ENCODE results near the gene SMIM3.
"Not testable (repeated sequence)": the region's sequence is repeated elsewhere in the genome, so short reads cannot be mapped to it uniquely, and the experiment has no call there.

SMIM3 gene, protein sequence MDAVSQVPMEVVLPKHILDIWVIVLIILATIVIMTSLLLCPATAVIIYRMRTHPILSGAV

DNA sequence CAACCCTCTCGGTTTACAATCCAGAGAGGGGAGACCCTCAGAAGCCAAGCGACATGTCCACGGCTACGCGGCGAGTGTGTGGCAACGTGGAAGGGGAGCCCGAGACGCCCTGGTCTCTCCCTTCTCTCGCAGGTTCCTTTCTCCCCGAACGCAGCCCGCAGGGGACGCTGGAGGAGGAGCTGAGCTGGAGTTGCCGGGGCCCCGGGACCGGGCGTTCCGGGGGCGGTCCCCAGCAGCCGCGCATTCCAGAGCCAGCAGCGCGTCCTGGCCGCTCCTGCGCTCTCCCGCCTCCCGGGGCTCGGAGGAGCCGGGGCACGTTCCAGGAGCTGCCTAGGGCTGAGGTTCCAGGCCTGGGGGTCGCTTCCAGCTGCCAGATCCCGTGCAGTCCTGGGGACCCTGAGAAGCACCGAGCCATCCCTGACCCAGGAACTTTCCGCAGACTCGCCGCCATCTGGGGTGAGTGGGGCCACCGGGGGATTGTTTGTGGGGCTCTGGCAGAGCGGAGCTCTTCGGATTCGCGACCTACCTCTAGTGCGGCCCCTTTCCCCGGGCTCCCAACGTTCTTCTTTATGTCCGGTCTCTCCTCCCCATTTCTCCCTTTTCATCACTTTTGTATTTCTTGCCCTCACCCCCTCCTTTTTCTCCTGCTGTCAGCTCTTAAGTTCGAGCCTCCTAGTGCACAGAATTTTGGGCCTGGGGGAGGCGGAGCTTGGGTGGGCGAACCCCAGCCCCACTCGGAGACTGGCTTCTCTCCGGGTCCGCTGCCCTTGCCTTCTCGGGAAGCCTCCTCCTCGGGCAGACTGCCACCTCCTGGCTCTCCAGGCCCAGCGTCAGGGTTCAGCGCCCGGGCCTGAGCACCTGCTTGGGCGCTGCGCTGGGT, at the start of gene SMIM3:
SMIM3 (plus strand) TSS at position 241 of the 880 bp plus-strand sequence. CDS start 16,684 bp downstream, outside the sequence.
- Histone ChIP-seq H3K27ac (ENCODE audit: low read depth, low read length) (no peak within 1 kb of the TSS), H3K4me3 (ENCODE audit: low read depth, low read length) (peak within 1 kb of the TSS; percentile 74), H3K36me3 (ENCODE audit: control insufficient read depth, insufficient read depth, low read length) (no peaks in the 10 kb centered on the region), H3K9me3 (ENCODE audit: control insufficient read depth, insufficient read depth, low read depth, low read length) (no peaks in the 10 kb centered on the region), H3K27me3 (ENCODE audit: control insufficient read depth, insufficient read depth, low read length) (peaks cover 27% of the 10 kb centered on the region), H3K9ac (ENCODE audit: low read length) (peak within 1 kb of the TSS; percentile 54), H3K4me1 (ENCODE audit: control insufficient read depth, insufficient read depth, low read length) (peaks cover 22% of the 10 kb centered on the region)

DNA sequence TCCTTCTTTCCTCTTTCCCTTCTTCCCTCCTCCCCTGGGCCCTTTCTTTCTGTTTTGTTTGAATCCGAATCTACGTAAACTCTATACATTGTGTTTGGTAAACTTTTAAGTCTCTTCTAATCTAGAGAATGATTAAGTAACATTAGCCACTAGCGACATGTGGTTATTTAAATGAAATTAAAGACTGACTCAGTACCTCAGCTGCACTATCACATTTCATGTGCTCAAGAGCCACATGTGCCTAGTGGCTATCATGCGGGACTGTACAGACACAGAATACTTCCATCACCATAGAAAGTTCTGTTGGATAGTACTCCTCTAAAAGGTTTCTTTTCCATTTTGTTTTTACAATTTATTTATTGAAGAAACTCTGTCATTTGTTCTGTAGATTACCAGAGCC, 48.7 kb upstream of the SMIM3 start:
- Histone ChIP-seq H3K4me3 (ENCODE audit: low read depth, low read length) (no peak overlapping the region), H3K36me3 (ENCODE audit: control insufficient read depth, insufficient read depth, low read length) (peaks cover 64% of the 10 kb centered on the region), H3K4me1 (ENCODE audit: control insufficient read depth, insufficient read depth, low read length) (no peaks in the 10 kb centered on the region)

DNA sequence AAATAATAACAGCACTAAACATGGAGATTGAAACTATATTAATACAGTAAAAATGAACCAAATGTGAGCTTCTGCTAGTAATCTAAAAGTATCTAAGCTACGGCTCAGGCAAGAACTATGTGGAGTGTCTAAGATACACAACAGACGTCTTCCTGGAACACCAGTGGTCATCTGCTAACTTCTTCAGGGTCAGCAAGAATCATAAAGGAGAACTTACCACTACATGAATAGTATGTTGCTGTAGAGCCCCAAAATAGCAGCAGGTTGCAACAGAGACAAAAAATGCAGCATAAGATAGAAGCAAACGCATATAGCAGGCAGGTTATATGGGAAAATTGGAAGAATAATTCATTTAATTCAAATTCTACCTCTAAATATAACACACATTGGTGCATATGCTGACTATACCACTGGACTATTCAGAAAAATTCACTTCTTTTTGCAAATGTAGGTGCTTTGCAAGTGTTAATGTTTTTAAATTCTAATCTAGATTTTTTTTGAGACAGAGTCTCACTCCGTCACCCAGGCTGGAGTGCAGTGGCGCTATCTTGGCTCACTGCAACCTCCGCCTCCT, 46.8 kb upstream of the SMIM3 start:
- H3K9me3 ChIP-seq (ENCODE audit: control insufficient read depth, insufficient read depth, low read depth, low read length) = peaks cover 4% of the 10 kb centered on the region; the same call in 1 of the 2 replicates
- H3K9ac ChIP-seq (ENCODE audit: low read length) = no peak overlapping the region
- no peaks in the 10 kb centered on the region for H3K27me3 ChIP-seq (ENCODE audit: control insufficient read depth, insufficient read depth, low read length)
- no peak overlapping the region for H3K27ac ChIP-seq (ENCODE audit: low read depth, low read length)
- H3K4me1 ChIP-seq (ENCODE audit: control insufficient read depth, insufficient read depth, low read length) = no peaks in the 10 kb centered on the region
- no peak overlapping the region for H3K4me3 ChIP-seq (ENCODE audit: low read depth, low read length)
- peaks cover 55% of the 10 kb centered on the region for H3K36me3 ChIP-seq (ENCODE audit: control insufficient read depth, insufficient read depth, low read length)

More for the DNA sequence above, 48.7 kb upstream of the SMIM3 start:
- peaks cover 4% of the 10 kb centered on the region; the same call in 1 of the 2 replicates for H3K9me3 ChIP-seq (ENCODE audit: control insufficient read depth, insufficient read depth, low read depth, low read length)
- H3K27ac ChIP-seq (ENCODE audit: low read depth, low read length) = no peak overlapping the region
- H3K9ac ChIP-seq (ENCODE audit: low read length) = no peak overlapping the region
- H3K27me3 ChIP-seq (ENCODE audit: control insufficient read depth, insufficient read depth, low read length) = no peaks in the 10 kb centered on the region

DNA sequence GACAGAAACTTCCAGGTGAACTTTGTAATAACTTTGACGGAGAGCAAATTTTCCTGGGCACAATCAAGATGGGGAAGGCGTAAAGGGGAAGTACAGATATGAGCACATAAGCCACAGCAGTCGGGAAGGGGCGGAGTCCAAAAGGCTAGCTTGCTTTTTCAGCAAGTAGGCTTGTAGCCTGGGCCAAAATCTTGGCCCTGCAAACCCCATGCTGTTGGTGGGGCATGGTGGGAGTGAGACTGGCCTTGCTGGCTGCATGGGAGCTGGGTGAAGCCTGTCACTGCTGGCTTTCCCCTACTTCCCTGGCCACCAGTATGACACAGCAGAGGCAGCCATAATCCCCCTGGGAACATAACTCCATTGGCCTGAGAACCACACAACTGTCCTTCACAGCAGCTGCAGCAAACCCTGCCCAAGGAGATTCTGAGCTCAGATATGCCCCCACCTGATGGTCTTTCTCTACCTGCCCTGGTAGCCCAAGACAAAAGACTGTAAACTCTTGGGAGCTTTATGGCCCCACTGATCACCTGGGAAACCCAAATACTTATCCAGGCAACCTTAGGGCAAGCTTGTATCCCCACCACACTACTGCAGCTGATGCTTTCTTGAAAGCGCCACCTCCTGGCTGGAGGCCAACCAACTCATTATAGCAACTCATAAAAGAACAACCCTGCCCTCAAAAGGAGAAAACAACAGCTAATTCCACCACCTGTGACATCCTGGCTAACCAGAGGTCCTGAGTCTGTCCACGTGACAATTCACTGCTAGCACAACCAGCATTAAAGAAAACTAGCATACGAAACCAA, 43.8 kb upstream of the SMIM3 start:
- peaks cover 4% of the 10 kb centered on the region; the same call in 1 of the 2 replicates for H3K9me3 ChIP-seq (ENCODE audit: control insufficient read depth, insufficient read depth, low read depth, low read length)
- H3K4me3 ChIP-seq (ENCODE audit: low read depth, low read length) = no peak overlapping the region
- H3K27ac ChIP-seq (ENCODE audit: low read depth, low read length) = no peak overlapping the region
- no peak overlapping the region for H3K9ac ChIP-seq (ENCODE audit: low read length)
- peaks cover 35% of the 10 kb centered on the region for H3K36me3 ChIP-seq (ENCODE audit: control insufficient read depth, insufficient read depth, low read length)
- H3K4me1 ChIP-seq (ENCODE audit: control insufficient read depth, insufficient read depth, low read length) = no peaks in the 10 kb centered on the region
- H3K27me3 ChIP-seq (ENCODE audit: control insufficient read depth, insufficient read depth, low read length) = no peaks in the 10 kb centered on the region

DNA sequence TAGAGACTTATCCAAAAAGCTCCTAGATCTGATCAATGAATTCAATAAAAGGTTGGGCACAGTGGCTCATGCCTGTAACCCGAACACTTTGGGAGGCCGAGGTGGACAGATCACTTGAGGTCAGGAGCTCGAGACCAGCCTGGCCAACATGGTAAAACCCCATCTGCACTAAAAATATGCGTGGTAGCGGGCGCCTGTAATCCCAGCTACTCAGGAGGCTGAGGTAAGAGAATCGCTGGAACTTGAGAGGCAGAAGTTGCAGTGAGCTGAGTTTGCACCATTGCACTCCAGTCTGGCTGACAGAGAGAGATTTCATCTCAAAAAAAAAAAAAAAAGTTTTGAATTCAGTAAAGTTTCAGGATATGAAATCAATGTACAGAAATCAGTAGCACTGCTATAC, 39.7 kb upstream of the SMIM3 start:
- Histone ChIP-seq H3K27me3 (ENCODE audit: control insufficient read depth, insufficient read depth, low read length) (no peaks in the 10 kb centered on the region), H3K9me3 (ENCODE audit: control insufficient read depth, insufficient read depth, low read depth, low read length) (peaks cover 4% of the 10 kb centered on the region; the same call in 1 of the 2 replicates), H3K27ac (ENCODE audit: low read depth, low read length) (no peak overlapping the region), H3K36me3 (ENCODE audit: control insufficient read depth, insufficient read depth, low read length) (peaks cover 16% of the 10 kb centered on the region), H3K4me3 (ENCODE audit: low read depth, low read length) (no peak overlapping the region), H3K9ac (ENCODE audit: low read length) (no peak overlapping the region), H3K4me1 (ENCODE audit: control insufficient read depth, insufficient read depth, low read length) (no peaks in the 10 kb centered on the region)

DNA sequence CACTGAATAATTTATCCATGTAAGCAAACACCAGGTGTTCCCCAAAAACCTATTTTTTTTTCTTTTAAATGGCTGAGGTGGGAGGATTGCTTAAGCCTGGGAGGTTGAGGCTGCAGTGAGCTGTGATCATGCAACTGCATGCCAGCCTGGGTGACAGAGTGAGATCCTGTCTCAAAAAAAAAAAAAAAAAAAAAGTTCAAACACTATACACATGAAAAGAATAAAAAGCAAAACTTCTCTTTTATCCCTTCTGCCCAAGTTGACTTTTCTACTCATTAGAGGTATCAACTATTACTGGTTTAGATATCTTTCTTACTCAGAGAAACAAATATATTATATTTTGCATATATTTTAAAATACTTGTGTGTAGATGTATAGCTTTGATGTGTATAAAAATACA, 37.6 kb upstream of the SMIM3 start:
- Histone ChIP-seq H3K36me3 (ENCODE audit: control insufficient read depth, insufficient read depth, low read length) (peaks cover 16% of the 10 kb centered on the region), H3K9me3 (ENCODE audit: control insufficient read depth, insufficient read depth, low read depth, low read length) (no peaks in the 10 kb centered on the region), H3K9ac (ENCODE audit: low read length) (no peak overlapping the region), H3K27ac (ENCODE audit: low read depth, low read length) (no peak overlapping the region), H3K27me3 (ENCODE audit: control insufficient read depth, insufficient read depth, low read length) (no peaks in the 10 kb centered on the region), H3K4me3 (ENCODE audit: low read depth, low read length) (no peak overlapping the region), H3K4me1 (ENCODE audit: control insufficient read depth, insufficient read depth, low read length) (no peaks in the 10 kb centered on the region)

DNA sequence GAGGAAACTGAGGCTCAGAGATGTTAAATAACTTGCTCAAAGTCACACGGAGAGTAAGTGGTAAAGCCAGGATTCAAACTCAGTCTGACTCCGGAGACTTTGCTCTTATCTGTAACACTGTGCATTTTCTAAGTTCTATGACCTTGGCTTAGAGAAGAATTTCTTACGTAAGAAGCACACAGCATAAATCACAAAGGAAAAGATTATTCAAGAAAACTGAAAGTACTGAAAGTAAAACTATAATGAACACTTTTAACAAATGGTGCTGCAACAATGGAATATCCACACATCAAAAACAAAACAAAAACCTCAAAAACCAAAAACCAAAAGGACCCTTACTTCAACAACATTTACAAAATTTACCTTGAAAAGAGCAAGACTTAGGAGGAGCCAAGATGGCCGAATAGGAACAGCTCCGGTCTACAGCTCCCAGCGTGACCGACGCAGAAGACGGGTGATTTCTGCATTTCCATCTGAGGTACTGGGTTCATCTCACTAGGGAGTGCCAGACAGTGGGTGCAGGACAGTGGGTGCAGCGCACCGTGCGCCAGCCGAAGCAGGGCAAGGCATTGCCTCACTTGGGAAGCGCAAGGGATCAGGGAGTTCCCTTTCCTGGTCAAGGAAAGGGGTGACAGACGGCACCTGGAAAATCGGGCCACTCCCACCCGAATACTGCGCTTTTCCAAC, 36.0 kb upstream of the SMIM3 start:
- not testable (repeated sequence) for H3K4me3 ChIP-seq (ENCODE audit: low read depth, low read length); H3K27ac ChIP-seq (ENCODE audit: low read depth, low read length); H3K4me1 ChIP-seq (ENCODE audit: control insufficient read depth, insufficient read depth, low read length); H3K9me3 ChIP-seq (ENCODE audit: control insufficient read depth, insufficient read depth, low read depth, low read length); H3K27me3 ChIP-seq (ENCODE audit: control insufficient read depth, insufficient read depth, low read length); H3K9ac ChIP-seq (ENCODE audit: low read length)
- peaks cover 16% of the 10 kb centered on the region for H3K36me3 ChIP-seq (ENCODE audit: control insufficient read depth, insufficient read depth, low read length)

DNA sequence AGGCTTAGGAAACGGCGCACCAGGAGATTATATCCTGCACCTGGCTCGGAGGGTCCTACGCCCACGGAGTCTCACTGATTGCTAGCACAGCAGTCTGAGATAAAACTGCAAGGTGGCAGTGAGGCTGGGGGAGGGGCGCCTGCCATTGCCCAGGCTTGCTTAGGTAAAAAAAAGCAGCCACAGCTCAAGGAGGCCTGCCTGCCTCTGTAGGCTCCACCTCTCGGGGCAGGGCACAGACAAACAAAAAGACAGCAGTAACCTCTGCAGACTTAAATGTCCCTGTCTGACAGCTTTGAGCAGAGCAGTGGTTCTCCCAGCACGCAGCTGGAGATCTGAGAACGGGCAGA, 35.4 kb upstream of the SMIM3 start:
- H3K27ac ChIP-seq (ENCODE audit: low read depth, low read length); H3K27me3 ChIP-seq (ENCODE audit: control insufficient read depth, insufficient read depth, low read length); H3K9ac ChIP-seq (ENCODE audit: low read length); H3K9me3 ChIP-seq (ENCODE audit: control insufficient read depth, insufficient read depth, low read depth, low read length); H3K4me1 ChIP-seq (ENCODE audit: control insufficient read depth, insufficient read depth, low read length); H3K4me3 ChIP-seq (ENCODE audit: low read depth, low read length): not testable (repeated sequence)
- peaks cover 16% of the 10 kb centered on the region for H3K36me3 ChIP-seq (ENCODE audit: control insufficient read depth, insufficient read depth, low read length)

DNA sequence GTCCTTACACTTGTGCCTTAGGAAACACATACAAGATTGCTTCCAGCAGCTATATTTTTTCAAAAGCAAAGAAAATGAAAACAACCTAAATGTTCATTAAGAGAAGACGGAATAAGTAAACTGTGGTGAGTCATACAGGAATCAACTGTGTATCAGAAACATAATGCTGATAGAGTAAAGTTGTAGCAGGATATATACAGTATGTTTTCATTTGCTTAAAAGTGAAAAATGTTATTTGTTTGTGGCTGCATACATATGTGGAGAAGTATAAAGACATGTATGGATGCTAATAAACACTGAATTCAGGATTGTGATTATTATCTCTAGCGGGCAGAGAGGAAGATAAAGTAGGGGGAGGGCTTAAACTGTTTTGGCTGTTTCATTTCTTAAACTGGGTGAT, 28.1 kb upstream of the SMIM3 start:
- no peaks in the 10 kb centered on the region for H3K4me1 ChIP-seq (ENCODE audit: control insufficient read depth, insufficient read depth, low read length)
- H3K36me3 ChIP-seq (ENCODE audit: control insufficient read depth, insufficient read depth, low read length) = peaks cover 61% of the 10 kb centered on the region
- no peak overlapping the region for H3K4me3 ChIP-seq (ENCODE audit: low read depth, low read length)
- no peaks in the 10 kb centered on the region for H3K27me3 ChIP-seq (ENCODE audit: control insufficient read depth, insufficient read depth, low read length)
- H3K9me3 ChIP-seq (ENCODE audit: control insufficient read depth, insufficient read depth, low read depth, low read length) = no peaks in the 10 kb centered on the region
- no peak overlapping the region for H3K27ac ChIP-seq (ENCODE audit: low read depth, low read length)
- no peak overlapping the region for H3K9ac ChIP-seq (ENCODE audit: low read length)

DNA sequence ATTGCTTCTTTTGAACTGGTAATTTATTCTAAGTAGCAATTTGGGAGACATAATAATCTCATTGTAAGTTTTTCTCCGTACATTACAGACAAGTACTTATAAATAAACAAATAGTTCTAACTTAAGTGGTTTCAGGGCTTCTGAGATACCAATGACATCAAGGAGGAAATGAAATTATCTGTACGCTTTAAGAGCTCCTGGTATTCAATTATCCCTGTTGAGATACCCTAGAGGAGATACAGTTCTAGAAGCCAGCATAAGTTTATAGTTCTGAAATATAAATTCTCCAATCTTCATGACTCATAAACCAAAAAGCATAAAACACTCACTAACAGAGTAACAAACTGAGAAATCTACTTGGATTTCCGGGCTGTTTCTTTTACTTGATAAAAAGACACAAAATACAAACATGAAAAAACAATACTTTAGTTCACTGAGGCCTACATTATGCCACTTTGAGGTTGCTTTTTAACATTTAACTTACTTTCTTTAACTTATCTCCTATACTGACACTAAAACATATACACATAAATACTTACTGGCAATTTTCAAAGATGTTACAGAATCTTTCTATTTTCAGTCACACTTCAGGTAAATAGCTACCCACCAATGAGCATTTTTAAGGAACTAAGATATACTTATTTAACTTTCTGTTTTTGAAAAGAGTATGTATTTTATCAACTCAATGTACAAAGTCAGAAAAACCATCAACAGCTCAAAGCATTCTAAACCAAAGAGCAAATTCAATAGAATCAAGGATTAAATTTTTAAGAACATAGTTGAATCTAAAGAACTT, 27.3 kb upstream of the SMIM3 start:
- H3K36me3 ChIP-seq (ENCODE audit: control insufficient read depth, insufficient read depth, low read length) = peaks cover 69% of the 10 kb centered on the region
- no peaks in the 10 kb centered on the region for H3K27me3 ChIP-seq (ENCODE audit: control insufficient read depth, insufficient read depth, low read length)
- no peak overlapping the region for H3K4me3 ChIP-seq (ENCODE audit: low read depth, low read length)
- no peak overlapping the region for H3K9ac ChIP-seq (ENCODE audit: low read length)
- H3K4me1 ChIP-seq (ENCODE audit: control insufficient read depth, insufficient read depth, low read length) = no peaks in the 10 kb centered on the region
- no peaks in the 10 kb centered on the region for H3K9me3 ChIP-seq (ENCODE audit: control insufficient read depth, insufficient read depth, low read depth, low read length)
- no peak overlapping the region for H3K27ac ChIP-seq (ENCODE audit: low read depth, low read length)
